DOHH2 (cell line): ENCODE data around the gene TBC1D25.
A peak's percentile ranks its signal among the peaks of the same experiment; 100 is the strongest.

ENCODE experiments used
- H3F3A ChIP-seq: fragments of 200-600 bp; sonication (generic), shearing (Covaris generic); 2 replicates; pipeline ENCODE4 v1.6.0; 2016; ENCODE audit warnings: antibody characterized with exemption, mild to moderate bottlenecking; ENCODE audit not compliant: control insufficient read depth, insufficient read depth
- H3K27ac ChIP-seq: fragments of 200-600 bp; sonication (generic); 2 replicates; pipeline ENCODE4 v1.5.1; 2014; ENCODE audit warnings: low read depth, mild to moderate bottlenecking, low read length, moderate library complexity
- H3K27me3 ChIP-seq: fragments of 200-600 bp; sonication (generic); 2 replicates; pipeline ENCODE4 v1.6.1; 2014; ENCODE audit warnings: mild to moderate bottlenecking, low read length, mixed read lengths; ENCODE audit not compliant: control insufficient read depth
- H3K36me3 ChIP-seq: fragments of 200-600 bp; sonication (generic); 2 replicates; pipeline ENCODE4 v1.6.1; 2014; ENCODE audit warnings: mild to moderate bottlenecking, low read length, moderate library complexity, mixed read lengths; ENCODE audit not compliant: control insufficient read depth
- H3K4me1 ChIP-seq: fragments of 200-600 bp; sonication (generic); 2 replicates; pipeline ENCODE4 v1.6.1; 2014; ENCODE audit warnings: mild to moderate bottlenecking, low read length, mixed read lengths; ENCODE audit not compliant: control insufficient read depth
- H3K4me2 ChIP-seq: fragments of 200-600 bp; sonication (generic); 2 replicates; pipeline ENCODE4 v1.6.0; 2014; ENCODE audit warnings: mild to moderate bottlenecking, low read length, moderate library complexity
- H3K4me3 ChIP-seq: fragments of 200-600 bp; sonication (generic); 2 replicates; pipeline ENCODE4 v1.5.1; 2014; ENCODE audit warnings: mild to moderate bottlenecking, low read length, mixed read lengths
- H3K79me2 ChIP-seq: fragments of 200-600 bp; sonication (generic); 2 replicates; pipeline ENCODE4 v1.6.1; 2014; ENCODE audit warnings: mild to moderate bottlenecking, low read length, mixed read lengths; ENCODE audit not compliant: control insufficient read depth
- H3K9me2 ChIP-seq: fragments of 200-600 bp; sonication (generic); replicated peaks from 2 replicates; pipeline ENCODE4 v1.6.1; 2014; ENCODE audit warnings: mild to moderate bottlenecking, low read length, mixed read lengths; ENCODE audit not compliant: control insufficient read depth
- H3K9me3 ChIP-seq: fragments of 200-600 bp; sonication (generic); 2 replicates; pipeline ENCODE4 v1.6.1; 2014; ENCODE audit warnings: antibody characterized with exemption, low read length, mixed read lengths; ENCODE audit not compliant: control insufficient read depth, insufficient read depth
- H4K20me1 ChIP-seq: fragments of 200-600 bp; sonication (generic); 2 replicates; pipeline ENCODE4 v1.6.0; 2014; ENCODE audit warnings: low read depth, mild to moderate bottlenecking, antibody characterized with exemption, low read length, moderate library complexity; ENCODE audit not compliant: control insufficient read depth, insufficient read depth
- EZH2phosphoT487 ChIP-seq: fragments of 200-600 bp; sonication (generic); IDR thresholded peaks from 2 replicates; pipeline ENCODE4 v1.6.1; 2017; ENCODE audit warnings: borderline replicate concordance, mild to moderate bottlenecking, antibody characterized with exemption, low read length, moderate library complexity, mixed read lengths
- TF ChIP-seq, protein P1 (sequence below): fragments of 200-600 bp; sonication (generic); IDR thresholded peaks from one replicate; pipeline ENCODE4 v1.5.1; 2014; ENCODE audit warnings: antibody characterized with exemption, mild to moderate bottlenecking, low read depth, low read length; ENCODE audit not compliant: poor library complexity, severe bottlenecking

Gene TBC1D25, protein sequence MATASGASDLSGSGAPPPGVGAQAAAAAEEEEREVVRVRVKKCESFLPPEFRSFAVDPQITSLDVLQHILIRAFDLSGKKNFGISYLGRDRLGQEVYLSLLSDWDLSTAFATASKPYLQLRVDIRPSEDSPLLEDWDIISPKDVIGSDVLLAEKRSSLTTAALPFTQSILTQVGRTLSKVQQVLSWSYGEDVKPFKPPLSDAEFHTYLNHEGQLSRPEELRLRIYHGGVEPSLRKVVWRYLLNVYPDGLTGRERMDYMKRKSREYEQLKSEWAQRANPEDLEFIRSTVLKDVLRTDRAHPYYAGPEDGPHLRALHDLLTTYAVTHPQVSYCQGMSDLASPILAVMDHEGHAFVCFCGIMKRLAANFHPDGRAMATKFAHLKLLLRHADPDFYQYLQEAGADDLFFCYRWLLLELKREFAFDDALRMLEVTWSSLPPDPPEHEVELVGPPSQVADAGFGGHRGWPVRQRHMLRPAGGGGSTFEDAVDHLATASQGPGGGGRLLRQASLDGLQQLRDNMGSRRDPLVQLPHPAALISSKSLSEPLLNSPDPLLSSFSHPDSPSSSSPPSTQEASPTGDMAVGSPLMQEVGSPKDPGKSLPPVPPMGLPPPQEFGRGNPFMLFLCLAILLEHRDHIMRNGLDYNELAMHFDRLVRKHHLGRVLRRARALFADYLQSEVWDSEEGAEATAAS

DNA sequence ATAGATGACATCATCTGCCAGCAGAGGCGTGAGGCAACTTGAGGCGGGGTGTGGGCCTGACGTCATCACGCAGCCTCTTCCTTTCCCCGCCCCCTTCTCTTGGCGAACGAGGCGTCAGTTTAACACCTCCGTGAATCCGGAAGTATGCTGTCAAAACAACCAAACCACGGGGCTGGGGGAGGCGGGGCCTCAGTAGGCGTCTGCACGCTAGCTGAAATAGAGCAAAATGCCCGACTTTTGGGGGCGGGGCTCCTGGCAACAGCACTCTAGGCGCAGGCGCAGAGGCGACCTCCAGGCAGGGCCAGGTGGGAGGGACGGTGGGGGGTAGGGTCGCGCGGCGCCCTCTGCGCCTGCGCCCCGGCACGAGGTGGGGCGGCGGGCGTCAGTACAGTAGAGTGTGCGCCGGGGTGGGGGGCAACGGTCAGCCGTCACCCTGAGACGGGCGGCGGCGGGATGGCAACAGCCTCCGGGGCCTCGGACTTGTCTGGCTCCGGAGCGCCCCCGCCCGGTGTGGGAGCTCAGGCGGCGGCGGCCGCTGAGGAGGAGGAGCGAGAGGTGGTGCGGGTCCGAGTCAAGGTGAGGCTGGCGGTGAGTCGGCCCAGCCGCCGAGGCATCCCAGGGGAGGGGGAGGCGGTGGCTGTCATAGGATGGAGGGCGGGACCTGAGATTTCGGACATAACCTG lies at the start of gene TBC1D25:
Gene TBC1D25, plus strand, starts transcription at position 370 of the 683 bp plus-strand sequence. Its CDS starts 84 bp downstream, at position 454.
- peaks cover 16% of the 10 kb centered on the region for H3K79me2 ChIP-seq
- H3K4me2 ChIP-seq = peak within 1 kb of the TSS; percentile 86
- TF ChIP-seq EZH2phosphoT487 = no peak
- TF ChIP-seq, protein P1, sequence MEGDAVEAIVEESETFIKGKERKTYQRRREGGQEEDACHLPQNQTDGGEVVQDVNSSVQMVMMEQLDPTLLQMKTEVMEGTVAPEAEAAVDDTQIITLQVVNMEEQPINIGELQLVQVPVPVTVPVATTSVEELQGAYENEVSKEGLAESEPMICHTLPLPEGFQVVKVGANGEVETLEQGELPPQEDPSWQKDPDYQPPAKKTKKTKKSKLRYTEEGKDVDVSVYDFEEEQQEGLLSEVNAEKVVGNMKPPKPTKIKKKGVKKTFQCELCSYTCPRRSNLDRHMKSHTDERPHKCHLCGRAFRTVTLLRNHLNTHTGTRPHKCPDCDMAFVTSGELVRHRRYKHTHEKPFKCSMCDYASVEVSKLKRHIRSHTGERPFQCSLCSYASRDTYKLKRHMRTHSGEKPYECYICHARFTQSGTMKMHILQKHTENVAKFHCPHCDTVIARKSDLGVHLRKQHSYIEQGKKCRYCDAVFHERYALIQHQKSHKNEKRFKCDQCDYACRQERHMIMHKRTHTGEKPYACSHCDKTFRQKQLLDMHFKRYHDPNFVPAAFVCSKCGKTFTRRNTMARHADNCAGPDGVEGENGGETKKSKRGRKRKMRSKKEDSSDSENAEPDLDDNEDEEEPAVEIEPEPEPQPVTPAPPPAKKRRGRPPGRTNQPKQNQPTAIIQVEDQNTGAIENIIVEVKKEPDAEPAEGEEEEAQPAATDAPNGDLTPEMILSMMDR = peak; percentile 53

DNA sequence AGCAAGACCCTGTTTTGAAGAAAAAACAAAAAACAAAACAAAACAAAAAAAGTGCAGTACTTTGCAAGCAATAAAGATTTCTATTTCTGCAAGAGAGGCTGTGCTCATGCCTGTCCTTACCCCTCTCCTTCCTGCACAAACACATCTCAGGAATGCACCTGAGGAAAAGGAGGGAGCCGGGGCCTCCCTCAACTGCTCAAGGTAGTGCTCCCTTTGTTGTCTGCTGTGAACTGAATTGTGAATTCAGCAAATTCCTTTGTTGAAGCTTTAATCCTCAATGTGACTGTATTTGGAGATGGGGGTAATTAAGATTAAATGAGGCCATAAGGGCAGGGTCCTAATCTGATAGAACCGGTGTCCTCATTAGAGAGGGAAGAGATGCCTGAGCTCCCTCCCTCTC lies 49.6 kb upstream of the TBC1D25 start:
- H4K20me1 ChIP-seq = no peaks in the 10 kb centered on the region
- H3K9me3 ChIP-seq = no peaks in the 10 kb centered on the region
- peaks cover 7% of the 10 kb centered on the region; the same call in 1 of the 2 replicates for H3K36me3 ChIP-seq
- no peak overlapping the region for H3K4me2 ChIP-seq
- H3F3A ChIP-seq = no peaks in the 10 kb centered on the region
- no peaks in the 10 kb centered on the region for H3K9me2 ChIP-seq
- no peak overlapping the region for H3K4me3 ChIP-seq
- no peak overlapping the region for H3K27ac ChIP-seq
- no peaks in the 10 kb centered on the region for H3K4me1 ChIP-seq
- H3K27me3 ChIP-seq = no peaks in the 10 kb centered on the region
- TF ChIP-seq, protein P1 = no peak
- TF ChIP-seq EZH2phosphoT487 = no peak
- no peaks in the 10 kb centered on the region for H3K79me2 ChIP-seq

More for the DNA sequence above, at the start of gene TBC1D25:
- Histone ChIP-seq H3K27ac (peak within 1 kb of the TSS; percentile 61), H4K20me1 (no peaks in the 10 kb centered on the region), H3F3A (no peaks in the 10 kb centered on the region), H3K36me3 (peaks cover 3% of the 10 kb centered on the region), H3K4me3 (peak within 1 kb of the TSS; percentile 91), H3K9me2 (no peaks in the 10 kb centered on the region), H3K9me3 (no peaks in the 10 kb centered on the region), H3K4me1 (peaks cover 19% of the 10 kb centered on the region), H3K27me3 (no peaks in the 10 kb centered on the region)

DNA sequence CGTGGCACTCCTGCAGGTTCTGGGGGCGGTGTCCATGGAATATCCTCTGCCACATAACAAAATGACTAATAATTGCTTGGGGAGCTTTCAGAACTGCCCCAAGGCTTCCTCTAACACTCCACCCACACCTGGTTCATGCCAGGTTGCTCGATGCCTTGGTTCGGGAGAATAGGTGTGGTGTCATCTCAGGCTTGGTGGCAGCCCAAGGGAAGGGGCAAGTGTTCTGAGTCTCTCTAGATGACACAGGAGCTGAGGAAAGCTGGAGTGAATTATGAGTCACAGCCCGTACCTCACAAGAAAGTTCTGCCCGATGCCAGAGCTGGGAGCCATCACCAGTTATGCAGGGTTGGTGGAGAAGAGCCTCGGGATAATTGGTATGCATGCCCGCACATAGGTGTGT lies 48.9 kb upstream of the TBC1D25 start:
- H3K36me3 ChIP-seq = peaks cover 2% of the 10 kb centered on the region; the same call in 1 of the 2 replicates
- H3K4me2 ChIP-seq = no peak overlapping the region
- no peaks in the 10 kb centered on the region for H3K9me3 ChIP-seq
- H4K20me1 ChIP-seq = no peaks in the 10 kb centered on the region
- H3K27ac ChIP-seq = no peak overlapping the region
- H3K4me3 ChIP-seq = no peak overlapping the region
- H3K9me2 ChIP-seq = no peaks in the 10 kb centered on the region
- no peaks in the 10 kb centered on the region for H3K79me2 ChIP-seq
- H3K27me3 ChIP-seq = no peaks in the 10 kb centered on the region
- no peaks in the 10 kb centered on the region for H3F3A ChIP-seq
- TF ChIP-seq, protein P1 = no peak
- TF ChIP-seq EZH2phosphoT487 = no peak
- no peaks in the 10 kb centered on the region for H3K4me1 ChIP-seq
